ENCODE results near the gene POMZP3.
"Not testable (repeated sequence)": the region's sequence is repeated elsewhere in the genome, so short reads cannot be mapped to it uniquely, and the experiment has no call there.

Gene POMZP3

DNA sequence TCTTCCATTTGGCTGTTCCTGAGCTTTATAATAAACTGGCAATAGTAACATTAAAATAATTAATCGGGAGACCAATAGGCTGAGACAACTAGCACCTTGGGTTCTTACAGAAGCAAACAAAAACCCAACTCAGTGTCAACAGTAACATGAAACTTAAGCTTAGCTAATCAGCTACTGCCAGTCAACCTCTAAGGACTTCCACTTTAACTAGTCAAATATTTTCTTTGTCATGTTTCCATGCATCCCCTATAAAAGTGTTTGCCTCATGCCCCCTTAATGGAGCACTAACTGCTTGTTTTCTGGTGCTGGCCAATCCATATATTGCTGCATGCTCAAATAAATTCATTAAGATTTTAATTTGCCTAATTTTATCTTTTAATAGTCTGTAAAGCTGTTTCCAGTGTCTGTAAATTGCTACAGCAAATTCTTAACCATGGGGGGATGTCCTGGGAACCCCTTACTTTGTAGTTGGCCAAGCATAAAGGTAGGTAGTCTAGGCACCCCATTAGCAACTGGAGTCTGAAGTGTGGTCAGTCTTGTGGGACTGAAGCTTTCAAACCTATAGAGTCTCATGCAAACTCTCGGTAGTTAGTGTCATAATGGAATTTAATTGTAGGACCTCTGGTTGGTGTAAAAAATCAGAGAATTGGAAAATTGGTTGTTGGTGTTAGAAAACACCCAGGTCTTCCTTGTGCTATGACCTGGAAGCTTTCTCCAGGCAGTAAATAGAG, 40.3 kb downstream of the POMZP3 start:
- DNase-seq = not testable (repeated sequence)

DNA sequence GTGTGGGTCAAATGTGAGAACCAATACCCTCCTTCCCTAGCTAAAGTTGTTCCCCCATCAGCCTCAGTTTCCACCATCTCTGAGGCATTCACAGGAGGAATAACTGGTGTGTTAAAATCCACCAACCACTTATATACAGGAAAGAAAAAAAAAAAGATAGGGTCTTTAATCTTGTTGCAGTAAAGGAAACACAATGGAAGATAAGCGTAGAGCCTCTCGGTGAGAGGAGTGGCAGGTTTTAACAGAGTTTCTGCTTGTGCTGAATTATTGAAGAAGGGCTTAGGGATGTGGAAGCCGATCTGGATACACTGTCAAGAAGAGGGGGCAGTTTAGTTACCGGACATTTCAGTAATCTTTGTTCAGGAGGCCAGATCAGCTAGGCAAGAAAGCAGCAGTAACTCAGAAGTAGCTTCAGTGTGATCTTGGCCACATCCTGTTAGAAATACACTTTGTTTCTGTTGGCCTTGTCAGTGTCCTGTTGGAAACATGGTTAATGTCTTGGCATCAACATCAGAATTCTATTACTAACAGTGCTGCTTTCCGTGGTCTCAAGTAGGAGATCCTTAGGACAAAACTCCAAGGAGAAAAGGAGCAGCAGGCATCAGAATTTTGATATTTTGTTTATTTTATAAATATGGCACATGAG, 43.3 kb downstream of the POMZP3 start:
- not testable (repeated sequence) for DNase-seq

DNA sequence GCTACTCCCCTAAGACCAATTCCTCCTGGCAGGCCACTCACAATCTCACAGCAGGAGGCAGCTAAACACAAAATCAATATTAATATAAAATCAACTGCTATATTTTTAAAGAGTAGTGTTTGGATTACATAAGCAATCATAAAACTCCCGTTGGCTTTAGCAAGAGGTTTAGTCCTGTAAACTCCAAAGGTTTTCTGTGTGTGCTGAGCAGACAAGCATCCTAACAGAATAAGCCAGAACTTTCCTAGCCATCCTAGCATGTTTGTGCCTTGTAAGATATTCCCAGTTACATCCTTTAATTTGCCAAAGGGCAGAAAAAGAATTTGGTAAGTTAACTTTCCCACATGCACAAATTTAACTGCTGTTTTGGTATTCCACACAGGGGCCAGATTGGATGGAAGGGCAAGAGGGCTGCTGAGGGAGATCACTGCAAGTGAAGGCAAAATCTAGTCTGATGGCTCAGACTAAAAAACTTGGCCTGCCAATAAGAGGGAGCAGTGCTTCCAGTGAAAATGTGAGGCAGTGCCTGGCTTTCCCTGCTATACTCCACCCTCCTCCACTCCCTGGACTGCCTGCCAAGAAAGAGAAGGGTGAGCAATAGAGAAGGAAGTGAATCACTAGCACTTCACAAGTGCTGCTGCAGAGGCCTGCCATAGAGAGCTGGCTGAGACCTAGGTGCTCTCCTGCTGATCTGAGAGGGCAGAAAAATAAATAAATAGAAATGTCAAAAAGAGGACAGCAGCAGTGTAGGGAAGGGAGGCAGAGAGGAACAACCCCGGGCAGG, 44.0 kb downstream of the POMZP3 start:
- DNase-seq = peak; percentile 19 to 41

DNA sequence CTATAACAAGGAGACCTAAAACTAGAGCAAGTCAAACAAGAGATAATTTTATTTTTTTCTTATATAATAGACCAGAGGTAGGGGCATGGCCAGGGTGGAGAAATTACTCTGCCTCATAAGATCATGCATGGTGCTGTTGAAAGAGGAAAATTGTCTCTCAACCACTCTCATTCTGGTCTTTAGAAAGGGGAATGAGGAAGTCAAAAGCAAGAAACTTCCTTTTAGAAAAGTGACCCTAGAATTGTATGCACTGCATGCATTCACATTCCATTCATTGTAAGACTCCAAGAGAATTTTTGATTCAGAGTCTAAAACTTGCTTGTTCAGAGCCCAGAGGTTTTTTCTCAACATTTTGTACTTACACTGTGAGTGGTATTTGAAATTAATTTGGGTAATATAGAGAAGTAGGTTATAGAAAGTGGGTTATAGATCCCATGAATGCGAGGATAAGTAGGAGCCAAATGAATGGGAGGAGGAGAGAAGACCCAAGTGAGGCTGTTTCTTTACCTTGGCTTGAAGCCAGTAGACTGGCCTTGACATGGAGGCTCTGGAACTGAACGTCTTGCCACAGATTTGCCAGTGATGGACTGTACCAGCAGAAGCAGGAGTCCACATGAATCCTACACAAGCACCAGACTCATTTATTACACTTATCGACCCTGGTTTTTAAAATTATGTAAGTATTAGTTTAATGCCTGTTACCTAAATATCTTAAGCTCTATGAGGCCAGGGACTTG, 51.0 kb downstream of the POMZP3 start:
- DNase-seq = peak in 1 of 2 donors; percentile 4

DNA sequence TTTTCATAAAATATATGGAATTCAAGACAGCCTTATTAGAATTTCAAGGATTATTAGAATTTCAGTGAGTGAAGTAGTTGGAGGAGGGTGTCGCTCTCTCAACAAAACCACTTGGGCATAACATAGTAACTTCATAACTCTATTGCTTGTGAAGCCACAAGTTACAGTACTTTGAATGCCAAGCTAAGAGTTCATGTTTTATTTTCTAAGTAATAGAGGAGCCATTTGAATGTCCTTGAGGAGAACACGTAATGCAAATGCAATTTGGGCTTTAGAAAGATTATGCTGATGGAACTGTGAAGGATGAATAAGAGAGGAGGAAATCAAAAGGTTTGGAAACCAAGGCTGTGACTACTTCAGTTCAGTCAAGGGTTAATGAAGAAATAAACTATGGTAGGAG, 51.6 kb downstream of the POMZP3 start:
- DNase-seq = not testable (repeated sequence)

DNA sequence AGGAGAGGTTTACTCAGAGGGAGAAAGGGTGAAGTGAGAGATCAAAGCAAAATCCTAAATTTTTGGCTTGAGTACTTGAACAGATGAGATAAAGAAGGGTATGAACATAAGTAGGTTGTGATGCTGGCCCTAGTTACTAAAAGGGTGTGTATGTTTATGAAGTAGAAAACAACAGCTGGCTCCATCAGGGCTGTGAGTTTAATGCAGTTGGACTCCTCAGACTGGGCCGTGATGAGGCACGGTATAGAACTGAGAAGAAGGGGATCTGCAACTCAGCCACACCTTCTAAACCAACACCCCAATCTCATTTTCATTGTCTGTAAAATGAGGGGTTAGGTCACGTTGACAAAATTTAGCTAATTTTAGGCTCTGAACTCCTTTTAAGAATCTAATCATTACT, 54.8 kb downstream of the POMZP3 start:
- not testable (repeated sequence) for DNase-seq

DNA sequence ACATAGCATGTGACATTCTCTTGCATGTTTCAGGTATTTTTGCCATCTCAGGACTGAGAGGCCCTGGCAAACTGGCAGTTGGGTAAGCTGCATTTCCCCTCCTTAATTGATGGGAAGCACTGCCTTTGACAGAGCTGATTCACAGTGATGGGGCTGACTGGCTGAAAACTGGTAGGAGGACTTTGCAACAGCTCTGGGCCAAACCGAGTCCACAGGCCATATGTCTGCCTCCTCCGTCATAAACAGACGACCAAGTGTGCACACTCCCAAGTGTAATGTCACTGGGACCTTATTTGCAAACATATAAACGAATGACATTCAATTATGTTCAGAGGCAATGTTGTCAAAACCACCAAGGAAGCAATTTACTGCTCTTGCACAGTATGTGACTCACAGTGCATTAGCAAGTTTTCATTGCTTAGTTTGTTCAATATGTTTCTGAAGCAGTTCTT, 56.7 kb downstream of the POMZP3 start:
- peak; percentile 20 to 66 for DNase-seq

DNA sequence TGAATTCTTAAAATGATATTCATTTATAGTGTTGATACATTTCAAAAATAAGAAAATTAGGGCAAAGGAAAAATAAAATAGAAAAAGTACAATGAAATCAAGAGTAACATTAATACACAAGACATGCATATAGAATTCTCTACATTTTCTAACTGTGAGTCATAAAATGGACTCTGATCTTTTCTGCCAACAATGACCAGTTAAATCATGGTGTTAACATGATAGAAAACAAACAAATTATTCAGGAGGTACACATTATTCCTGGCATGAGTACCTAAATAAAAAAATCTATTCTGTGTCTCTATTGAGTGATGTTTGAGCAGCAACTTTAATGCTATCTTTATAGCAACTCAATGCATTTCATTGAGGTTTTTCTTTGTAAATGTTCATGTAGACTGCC, 58.3 kb downstream of the POMZP3 start:
- DNase-seq = not testable (repeated sequence)

DNA sequence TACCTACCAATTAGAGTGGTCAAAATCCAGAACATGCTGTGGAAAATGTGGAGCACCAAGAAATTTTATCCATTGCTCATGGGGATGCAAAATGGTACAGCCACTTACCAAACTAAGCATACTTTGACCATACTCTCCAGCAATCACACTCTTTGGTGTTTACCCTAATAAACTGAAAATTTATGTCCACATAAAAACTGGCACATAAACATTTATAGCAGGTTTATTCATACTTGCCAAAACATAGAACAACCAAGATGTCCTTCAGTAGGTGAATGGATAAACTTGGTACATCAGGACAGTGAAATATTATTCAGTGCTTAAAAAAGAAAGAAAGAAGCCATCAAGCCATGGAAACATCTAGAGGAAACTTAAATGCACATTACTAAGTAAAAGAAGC, 59.3 kb downstream of the POMZP3 start:
- not testable (repeated sequence) for DNase-seq

DNA sequence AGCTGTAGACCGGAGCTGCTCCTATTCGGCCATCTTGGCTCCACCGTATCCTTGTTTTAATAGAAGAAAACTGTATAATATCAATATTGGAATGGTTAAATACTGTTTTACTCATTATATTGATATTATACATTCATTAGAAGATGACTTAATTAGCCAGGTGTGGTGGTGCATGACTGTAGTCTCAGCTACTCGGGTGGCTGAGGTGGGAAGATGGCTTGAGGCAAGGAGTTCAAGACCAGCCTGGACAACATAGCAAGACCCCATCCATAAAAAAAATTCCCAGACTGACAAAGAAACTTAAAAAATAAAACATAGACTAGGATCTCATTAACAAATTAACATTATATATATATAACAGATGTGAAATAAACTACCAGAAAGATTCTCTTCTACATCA, 59.8 kb downstream of the POMZP3 start:
- not testable (repeated sequence) for DNase-seq

DNA sequence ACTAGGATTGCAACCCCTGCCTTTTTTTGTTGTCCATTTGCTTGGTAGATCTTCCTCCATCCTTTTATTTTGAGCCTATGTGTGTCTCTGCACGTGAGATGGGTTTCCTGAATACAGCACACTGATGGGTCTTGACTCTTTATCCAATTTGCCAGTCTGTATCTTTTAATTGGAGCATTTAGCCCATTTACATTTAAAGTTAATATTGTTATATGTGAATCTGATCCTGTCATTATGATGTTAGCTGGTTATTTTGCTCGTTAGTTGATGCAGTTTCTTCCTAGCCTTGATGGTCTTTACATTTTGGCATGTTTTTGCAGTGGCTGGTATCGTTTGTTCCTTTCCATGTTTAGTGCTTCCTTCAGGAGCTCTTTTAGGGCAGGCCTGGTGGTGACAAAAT, 62.1 kb downstream of the POMZP3 start:
- DNase-seq = not testable (repeated sequence)

DNA sequence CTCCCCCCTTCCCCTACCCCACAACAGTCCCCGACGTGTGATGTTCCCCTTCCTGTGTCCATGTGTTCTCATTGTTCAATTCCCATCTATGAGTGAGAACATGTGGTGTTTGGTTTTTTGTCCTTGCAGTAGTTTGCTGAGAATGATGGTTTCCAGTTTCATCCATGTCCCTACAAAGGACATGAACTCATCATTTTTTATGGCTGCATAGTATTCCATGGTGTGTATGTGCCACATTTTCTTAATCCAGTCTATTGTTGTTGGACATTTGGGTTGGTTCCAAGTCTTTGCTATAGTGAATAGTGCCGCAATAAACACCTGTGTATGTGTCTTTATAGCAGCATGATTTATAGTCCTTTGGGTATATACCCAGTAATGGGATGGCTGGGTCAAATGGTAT, 65.7 kb downstream of the POMZP3 start:
- DNase-seq = not testable (repeated sequence)

DNA sequence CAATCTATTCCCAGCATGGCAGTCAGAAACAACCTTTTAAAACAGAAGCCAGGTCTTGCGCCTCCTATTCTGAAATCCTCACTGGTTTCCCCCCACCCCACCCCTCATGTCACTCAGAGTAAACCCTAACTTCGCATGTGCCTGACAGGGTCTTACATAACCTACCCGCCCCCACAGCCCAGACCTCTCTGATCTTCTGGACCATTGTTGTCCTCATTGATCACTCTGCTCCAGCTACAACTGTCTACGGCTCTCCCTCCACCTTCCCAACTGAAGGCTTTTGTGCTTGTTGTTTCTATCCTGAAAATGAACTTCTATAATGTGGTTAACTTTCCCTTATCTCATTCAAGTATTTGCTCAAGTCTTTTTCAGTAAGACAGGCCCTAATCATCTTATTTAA, 66.9 kb downstream of the POMZP3 start:
- not testable (repeated sequence) for DNase-seq

Measured in inflammatory macrophage (primary cell).